Measurements from ENCODE around the gene ESAM. TPM values are rescaled to one million over a fixed set of nuclear protein-coding genes. Genes with fewer than 3 reads are reported as not detected.

The ESAM gene
- total RNA-seq, 1 experiment from 2014 or later: 0.92 TPM

- Mint-ChIP-seq H3K27me3 (ENCODE audit: low read depth) (peaks cover 34% of the 10 kb centered on the region), H3K36me3 (ENCODE audit: insufficient read depth in 1 of 3, low read depth in 3 of 3) (no peaks in the 10 kb centered on the region), H3K9me3 (no peaks in the 10 kb centered on the region; a peak in 1 of 5 replicates), H3K4me1 (peaks cover 30 to 34% of the 10 kb centered on the region in 2 experiments), H3K27ac (no peak overlapping the region), H3K4me3 (no peak overlapping the region)
- Histone ChIP-seq H3K9me3 (ENCODE audit: control insufficient read depth, low read depth, low read length) (no peaks in the 10 kb centered on the region), H2AK5ac (ENCODE audit: insufficient read length, low read length) (no peak overlapping the region), H3K4ac (ENCODE audit: low read depth, low read length) (no peak overlapping the region), H3K56ac (ENCODE audit: insufficient read length, low read depth, low read length) (no peak overlapping the region), H3K23me2 (ENCODE audit: insufficient read length, low read depth, low read length, poor library complexity, severe bottlenecking) (no peaks in the 10 kb centered on the region), H2BK120ac (ENCODE audit: low read depth, low read length, poor library complexity, severe bottlenecking) (no peak overlapping the region), H3K23ac (ENCODE audit: insufficient read length, low read depth, low read length) (no peak overlapping the region), H3K14ac (ENCODE audit: insufficient read depth, low read length) (no peak overlapping the region), H2BK5ac (ENCODE audit: insufficient read length, low read length) (no peak overlapping the region), H3K27ac (ENCODE audit: insufficient read length, low read depth, low read length) (no peak overlapping the region), H4K91ac (ENCODE audit: insufficient read length, low read depth, low read length) (no peak overlapping the region), H3K4me2 (ENCODE audit: insufficient read depth, insufficient read length, low read length) (no peak overlapping the region), H3K4me1 (ENCODE audit: insufficient read depth, low read length) (peaks cover 11% of the 10 kb centered on the region), H3T11ph (ENCODE audit: low read length) (no peak overlapping the region), H2BK20ac (ENCODE audit: low read depth, low read length, poor library complexity, severe bottlenecking) (no peak overlapping the region), H2BK15ac (ENCODE audit: low read depth, low read length) (no peak overlapping the region), H3K18ac (ENCODE audit: insufficient read length, low read depth, low read length) (no peak overlapping the region), H3K27me3 (ENCODE audit: insufficient read depth, low read length) (no peaks in the 10 kb centered on the region; the same call in 1 of the 2 replicates), H4K5ac (ENCODE audit: insufficient read length, low read depth, low read length) (no peak overlapping the region), H2BK12ac (ENCODE audit: insufficient read length, low read depth, low read length) (no peak overlapping the region), H3K79me1 (ENCODE audit: insufficient read depth, low read depth, low read length, poor library complexity, severe bottlenecking) (no peaks in the 10 kb centered on the region), H2AFZ (ENCODE audit: low read length) (no peak overlapping the region), H4K20me1 (ENCODE audit: control insufficient read depth, insufficient read depth, insufficient read length) (no peaks in the 10 kb centered on the region), H4K8ac (replicated peaks; ENCODE audit: insufficient read length, low read depth, low read length) (no peak overlapping the region), H3K9ac (ENCODE audit: extremely low read depth, insufficient read length, low read length) (no peak overlapping the region), H3K79me2 (ENCODE audit: insufficient read depth, low read length) (no peaks in the 10 kb centered on the region)
- no CpG with 5 or more reads among the region's 2 CpGs for whole genome bisulfite sequencing (ENCODE audit: extremely low coverage, insufficient read length, low lambda C conversion rate)
- TF ChIP-seq CTCF (conservative IDR thresholded peaks at IDR 0.05): no peak
- DNase-seq: no peak
Observed at GRCh38 chr11:124728134-124728533, 34.0 kb downstream of the ESAM start.

Data from H9 (cell line).